HG02759 (cell line): ENCODE data around the gene ZNF165.
"Not testable (repeated sequence)": the region's sequence is repeated elsewhere in the genome, so short reads cannot be mapped to it uniquely, and the experiment has no call there.

ENCODE experiments used
- ATAC-seq: cut with Tn5 transposase; IDR thresholded peaks from one replicate; pipeline ENCODE4 v1.9.1; 2021; ENCODE audit warnings: mild to moderate bottlenecking, moderate library complexity; ENCODE audit not compliant: unreplicated experiment

Gene ZNF165

DNA sequence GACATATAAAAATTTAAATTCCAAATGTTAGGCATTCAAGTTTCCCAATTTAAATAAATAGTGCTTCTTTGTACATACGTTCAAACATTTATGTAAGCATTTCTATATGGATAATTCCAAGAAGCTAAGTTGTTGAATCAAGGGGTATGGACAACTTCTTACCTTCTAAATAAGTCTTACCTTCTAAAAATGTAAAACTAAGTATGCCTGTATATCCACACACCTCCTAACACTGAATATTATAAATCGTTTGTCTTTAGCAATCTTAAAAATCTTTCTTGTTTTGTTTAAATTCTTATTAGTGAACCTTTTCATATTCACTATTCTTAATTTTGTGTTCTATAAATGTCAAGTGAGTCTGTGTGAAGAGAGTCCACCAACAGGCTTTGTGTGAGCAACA is 41.5 kb downstream of the ZNF165 start:
- ATAC-seq, result no peak

DNA sequence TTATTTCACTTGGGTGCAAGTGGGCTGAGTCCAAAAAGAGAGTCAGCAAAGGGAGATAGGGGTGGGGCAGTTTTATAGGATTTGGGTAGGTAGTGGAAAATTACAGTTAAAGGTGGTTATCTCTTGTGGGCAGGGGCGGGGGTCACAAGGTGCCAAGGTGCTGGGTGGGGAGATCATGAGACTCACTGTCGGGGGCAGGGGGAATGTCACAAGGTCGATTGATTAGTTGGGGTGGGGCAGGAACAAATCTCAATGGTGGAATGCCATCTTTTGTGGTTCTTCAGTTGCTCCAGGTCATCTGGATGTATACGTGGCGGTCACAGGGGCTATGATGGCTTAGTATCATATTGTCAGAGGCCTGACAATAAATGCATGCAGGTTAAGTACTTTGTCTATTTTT is 41.9 kb downstream of the ZNF165 start:
- not testable (repeated sequence) for ATAC-seq

DNA sequence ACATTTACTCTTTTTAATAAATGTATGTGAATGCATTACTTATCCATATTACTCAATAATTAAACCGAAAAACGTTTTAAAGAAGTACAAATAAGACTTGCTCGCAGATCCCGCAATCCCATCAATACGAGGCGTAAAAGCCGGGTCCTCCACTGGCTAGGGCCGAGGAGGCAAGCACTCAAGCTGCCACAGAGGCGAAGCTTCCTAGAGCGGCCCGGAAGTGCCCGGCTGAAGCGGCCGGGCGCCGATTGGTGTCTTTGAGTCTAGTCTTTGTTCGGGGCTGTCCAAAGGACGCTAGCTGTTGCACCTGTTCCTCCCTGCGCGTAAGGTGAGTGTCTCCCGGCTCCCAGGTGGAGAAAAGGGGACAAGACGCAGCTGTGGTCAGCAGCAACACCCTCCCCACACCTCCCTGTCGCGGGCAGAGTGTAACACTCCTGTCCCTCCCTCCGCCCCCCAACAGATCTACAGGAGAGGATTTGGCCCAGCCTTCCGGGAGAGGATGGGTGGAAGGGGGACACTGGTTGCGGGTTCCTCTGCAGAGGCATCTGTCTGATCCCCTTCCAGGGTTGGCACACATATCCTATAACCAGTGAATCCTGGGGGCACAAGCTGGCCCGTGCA is 44.1 kb downstream of the ZNF165 start, which contains the start of gene ZSCAN16:
TSS of gene ZSCAN16 (plus strand) at position 260 of the 621 bp plus-strand sequence. CDS start 835 bp downstream, outside the sequence.
- ATAC-seq, result peak; percentile 99

DNA sequence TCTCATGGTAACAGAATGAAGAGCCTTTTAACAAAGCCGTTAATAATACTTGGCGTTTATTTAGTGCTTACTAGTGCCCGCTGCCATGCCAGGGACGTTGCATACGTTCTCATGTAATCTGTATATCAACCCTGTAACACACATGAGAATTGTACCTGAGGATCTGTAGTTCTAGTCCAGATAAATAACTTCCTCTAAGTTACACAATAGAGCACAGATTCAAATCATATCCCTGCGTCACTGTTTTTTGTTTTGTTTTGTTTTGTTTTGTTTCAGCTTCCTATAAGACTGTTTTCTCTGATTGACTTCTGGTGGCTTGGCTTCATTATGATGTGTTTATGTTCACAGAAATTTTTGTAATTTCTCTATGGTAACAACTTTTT is 44.6 kb downstream of the ZNF165 start:
- ATAC-seq, result no peak

DNA sequence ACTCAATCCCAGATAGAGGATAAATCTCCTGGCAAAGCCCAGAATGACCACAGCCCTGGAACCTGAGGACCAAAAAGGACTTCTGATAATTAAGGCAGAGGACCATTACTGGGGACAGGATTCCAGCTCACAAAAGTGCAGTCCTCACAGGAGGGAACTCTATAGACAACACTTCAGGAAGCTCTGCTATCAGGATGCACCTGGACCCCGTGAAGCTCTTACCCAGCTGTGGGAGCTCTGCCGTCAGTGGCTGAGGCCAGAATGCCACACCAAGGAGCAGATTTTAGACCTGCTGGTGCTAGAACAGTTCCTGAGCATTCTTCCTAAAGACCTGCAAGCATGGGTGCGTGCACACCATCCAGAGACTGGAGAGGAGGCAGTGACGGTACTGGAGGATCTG is 45.0 kb downstream of the ZNF165 start:
- ATAC-seq, result no peak

DNA sequence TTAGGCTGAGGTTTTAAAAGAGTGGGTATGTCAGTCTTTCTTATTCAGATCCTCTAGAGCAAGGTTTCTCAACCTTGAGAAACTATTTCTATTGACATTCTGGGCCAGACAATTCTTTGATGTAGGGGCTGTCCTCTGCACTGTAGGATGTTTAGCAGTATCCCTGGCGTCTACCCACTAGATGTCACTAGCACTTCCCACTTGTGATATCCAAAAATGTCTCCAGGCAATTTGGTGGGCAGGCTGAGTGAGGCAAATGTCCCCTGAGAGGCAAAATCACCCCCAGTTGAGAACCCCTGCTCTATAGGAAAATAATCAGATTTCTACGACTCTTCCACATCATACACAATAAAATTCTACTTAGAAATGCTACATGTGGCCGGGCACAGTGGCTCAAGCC is 53.6 kb downstream of the ZNF165 start:
- ATAC-seq, result no peak

DNA sequence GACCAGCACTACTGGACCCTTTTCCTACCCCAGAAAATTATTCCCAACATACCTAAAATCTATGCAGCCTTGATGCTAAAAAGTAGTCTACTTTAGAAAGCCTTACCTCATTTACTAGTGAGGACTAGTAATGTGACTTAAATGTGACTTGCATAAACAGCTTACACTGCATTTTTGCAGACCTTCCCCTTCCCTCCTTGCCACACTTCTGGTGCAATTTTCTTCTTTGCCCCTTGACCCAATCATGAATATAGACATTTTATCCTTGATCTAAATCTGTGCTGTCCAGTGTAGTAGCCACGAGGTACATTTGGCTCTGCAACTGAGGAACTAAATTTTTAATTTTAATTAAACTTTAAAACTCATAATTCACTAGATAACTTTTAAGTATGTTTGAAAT is 54.3 kb downstream of the ZNF165 start:
- no peak for ATAC-seq

DNA sequence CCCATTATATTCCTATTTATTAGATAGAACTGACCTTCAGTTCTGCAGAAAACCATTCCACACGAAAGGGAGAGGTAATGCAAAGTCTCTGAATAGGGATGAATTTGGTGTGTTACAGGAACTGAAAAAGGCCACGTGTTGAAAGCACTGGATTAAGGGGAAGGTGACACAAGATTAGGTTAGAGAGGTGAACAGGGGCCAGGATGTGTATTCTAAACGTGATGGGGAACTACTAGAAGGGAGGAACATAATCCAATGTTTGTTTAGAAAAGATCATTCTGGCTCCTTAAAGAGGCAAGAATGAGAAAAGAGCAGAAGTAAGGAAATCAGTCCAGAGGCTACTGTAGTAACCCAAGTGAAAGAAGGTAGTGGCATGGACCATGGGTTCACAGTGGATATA is 55.0 kb downstream of the ZNF165 start:
- ATAC-seq, result no peak

DNA sequence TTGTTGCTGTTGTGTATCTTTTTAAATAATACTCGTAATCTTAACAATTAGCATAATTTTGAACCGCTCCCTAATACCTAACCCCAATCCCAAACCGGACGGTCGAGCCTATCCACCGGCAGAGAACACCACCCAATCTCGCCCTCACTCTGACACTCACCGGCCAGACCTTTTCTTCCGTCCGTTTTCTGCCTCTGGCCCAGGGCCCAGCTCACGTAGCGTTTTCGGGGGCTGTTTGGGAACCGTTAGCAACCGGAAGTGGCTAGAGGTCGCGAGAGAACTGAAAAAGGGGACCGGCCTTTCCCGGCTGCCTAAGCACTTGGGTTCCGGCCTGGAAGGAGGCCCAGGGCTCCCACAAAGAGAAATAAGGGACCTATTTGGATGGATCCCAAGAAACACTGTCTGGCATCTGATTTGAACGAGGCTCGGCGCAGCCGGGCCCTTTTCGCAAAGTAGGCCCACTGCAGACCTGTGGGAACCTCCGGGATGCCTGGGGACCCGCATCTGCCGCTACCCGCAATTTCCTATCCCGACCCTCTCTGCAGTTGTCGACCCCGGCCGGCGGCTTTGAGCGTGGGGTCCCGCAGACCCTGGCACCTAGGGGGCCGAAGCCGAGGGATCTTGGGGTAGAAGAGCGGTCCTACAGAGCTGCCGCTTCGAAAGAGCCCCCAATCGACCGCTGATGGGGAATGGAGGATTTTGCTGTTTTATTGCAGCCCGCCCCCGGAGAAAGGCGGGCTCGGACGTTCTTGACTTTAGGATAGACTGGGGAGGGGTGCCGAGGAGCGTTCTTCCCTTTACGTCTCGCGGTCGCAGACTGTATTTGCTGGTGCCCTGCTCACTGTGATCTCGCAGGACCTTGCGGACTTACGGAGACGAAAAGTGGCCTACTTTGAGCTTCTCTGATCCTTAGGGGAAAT is 56.5 kb downstream of the ZNF165 start:
- peak; percentile 51 for ATAC-seq

DNA sequence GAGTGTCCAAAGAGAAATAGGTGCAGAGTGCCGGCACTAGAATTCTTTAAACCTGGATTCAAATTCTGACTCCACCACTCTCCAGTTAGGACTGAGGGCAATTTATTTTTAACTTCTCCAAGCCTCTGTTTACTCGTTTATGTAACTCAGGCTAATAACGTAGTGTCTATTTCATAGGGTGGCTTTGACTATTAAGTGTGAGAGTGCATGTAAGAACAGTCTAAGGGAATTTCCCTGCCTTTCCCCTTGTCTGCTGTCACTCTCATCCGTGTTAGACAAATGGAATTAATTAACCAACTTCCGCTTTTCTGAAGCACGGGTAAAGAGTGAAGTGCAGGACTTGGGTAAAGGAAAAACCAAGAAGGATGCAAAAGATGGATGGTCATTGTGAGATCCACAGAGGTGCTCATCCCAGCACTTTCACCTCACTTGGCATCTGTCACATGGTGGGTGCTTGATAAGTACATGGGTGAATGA is 57.2 kb downstream of the ZNF165 start:
- peak; percentile 29 for ATAC-seq
